ENCODE results near the gene STAT5B.
"Not testable (repeated sequence)": the region's sequence is repeated elsewhere in the genome, so short reads cannot be mapped to it uniquely, and the experiment has no call there.

STAT5B gene

DNA sequence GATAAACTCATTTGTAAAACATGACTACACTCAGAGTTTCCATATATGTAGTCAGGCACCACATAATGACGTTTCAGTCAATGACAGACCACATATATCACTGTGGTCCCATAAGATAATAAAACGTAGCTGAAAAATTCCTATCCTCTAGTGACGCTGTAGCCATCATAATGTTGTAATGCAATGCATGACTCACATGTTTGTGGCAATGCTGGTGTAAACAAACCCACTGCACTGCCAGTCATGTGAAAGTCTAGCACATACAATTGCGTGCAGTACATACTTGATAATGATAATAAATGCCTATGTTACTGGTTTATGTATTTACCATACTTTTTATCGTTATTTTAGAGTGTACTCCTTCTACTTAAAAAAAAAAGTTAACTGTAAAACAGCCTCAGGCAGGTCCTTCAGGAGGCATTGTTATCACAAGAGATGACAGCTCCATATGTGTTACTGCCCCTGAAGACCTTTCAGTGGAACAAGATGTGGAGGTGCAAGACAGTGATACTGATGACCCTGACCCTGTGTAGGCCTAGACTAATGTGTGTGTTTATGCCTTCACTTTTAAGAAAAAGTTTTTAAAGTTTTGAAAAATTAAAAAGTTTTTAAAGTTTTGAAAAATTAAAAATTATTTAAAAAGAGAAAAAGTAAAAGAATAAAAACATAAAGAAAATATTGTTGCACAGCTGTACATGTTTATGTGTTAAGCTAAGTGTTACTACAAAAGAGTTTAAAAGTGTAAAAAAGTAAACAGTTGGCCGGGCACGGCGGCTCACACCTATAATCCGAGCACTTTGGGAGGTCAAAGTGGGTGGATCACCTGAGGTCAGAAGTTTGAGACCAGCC lies 9.0 kb downstream of the STAT5B start:
- DNase-seq (ENCODE audit: low spot score): peak; percentile 53

DNA sequence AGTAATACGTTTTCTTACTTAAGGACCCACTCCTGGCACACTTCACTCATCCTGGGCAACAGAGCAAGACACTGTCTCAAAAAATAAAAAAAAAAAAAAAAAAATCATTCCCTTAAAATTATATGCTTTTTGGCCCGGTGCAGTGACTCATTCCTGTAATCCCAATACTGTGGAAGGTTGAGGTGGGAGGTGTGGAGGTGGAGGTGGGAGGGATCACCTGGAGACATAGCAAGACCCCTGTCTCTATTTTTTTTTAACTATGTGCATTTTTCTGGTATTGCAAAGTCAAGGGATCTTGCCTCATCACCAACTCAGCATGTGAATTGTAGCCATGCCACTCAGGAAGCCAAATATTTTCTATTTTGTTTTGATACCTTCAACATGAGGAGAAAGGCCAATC lies 9.7 kb downstream of the STAT5B start:
- DNase-seq (ENCODE audit: low spot score): no peak

GRCh38 chr17:42264366-42264765 lies 11.8 kb downstream of the STAT5B start:
- DNase-seq (ENCODE audit: low spot score): not testable (repeated sequence)

GRCh38 chr17:42260318-42260717 lies 15.9 kb downstream of the STAT5B start:
- DNase-seq (ENCODE audit: low spot score): no peak

- DNase-seq (ENCODE audit: low spot score): no peak
These were observed 20.7 kb downstream of the STAT5B start for GRCh38 chr17:42255445-42255844.

- DNase-seq (ENCODE audit: low spot score): no peak
These were observed 22.6 kb downstream of the STAT5B start for GRCh38 chr17:42253578-42253977.

DNA sequence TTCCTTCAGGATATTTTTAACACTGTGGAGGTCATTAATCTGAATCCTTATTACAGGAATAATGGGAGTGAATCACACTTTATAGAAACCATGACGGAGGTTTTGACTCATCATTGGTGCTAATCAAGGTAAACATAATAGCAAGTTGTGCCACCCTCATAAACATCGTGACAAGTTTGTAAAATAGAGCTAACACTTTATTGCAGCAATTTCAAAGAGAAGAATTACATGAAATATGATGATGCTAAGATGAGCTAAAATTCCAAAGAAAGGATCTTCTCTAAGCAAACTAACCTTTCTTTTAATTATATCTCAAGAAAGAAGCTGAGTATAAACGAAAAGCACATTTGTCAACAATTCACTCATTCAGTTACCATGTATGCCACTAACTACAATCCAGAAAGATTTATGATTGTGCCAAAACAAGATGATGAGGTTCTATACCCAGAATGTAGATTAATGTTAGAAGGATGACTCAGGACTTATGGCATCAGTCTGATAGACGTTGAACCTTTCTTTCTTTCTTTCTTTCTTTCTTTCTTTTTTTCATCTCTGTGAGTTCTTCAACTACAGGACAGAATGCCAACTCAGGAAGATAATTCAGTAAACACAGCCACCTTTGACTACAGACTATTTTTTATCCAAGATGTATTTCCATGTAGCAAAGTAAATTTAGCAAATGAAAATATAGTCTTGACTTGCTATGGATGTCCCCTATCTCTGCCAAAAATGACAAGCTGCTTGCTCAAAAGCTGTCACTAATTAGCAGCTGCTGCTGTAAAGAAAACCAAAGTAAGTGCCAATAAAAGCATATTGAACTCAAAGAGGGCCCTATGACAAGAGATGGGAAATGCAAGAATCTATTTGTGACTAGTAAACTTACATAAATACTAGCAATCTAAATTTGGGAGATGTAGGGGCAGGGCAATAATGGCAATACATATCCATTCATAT lies 23.3 kb downstream of the STAT5B start:
- no peak for DNase-seq (ENCODE audit: low spot score)

GRCh38 chr17:42251115-42251514 lies 25.1 kb downstream of the STAT5B start:
- DNase-seq (ENCODE audit: low spot score): no peak

GRCh38 chr17:42249681-42250446 lies 26.3 kb downstream of the STAT5B start:
- no peak for DNase-seq (ENCODE audit: low spot score)

GRCh38 chr17:42248351-42249179 lies 27.6 kb downstream of the STAT5B start:
- DNase-seq (ENCODE audit: low spot score): peak; percentile 79

GRCh38 chr17:42247734-42248133 lies 28.5 kb downstream of the STAT5B start:
- DNase-seq (ENCODE audit: low spot score): no peak

- no peak for DNase-seq (ENCODE audit: low spot score)
These were observed 29.7 kb downstream of the STAT5B start for GRCh38 chr17:42246515-42246914.

DNA sequence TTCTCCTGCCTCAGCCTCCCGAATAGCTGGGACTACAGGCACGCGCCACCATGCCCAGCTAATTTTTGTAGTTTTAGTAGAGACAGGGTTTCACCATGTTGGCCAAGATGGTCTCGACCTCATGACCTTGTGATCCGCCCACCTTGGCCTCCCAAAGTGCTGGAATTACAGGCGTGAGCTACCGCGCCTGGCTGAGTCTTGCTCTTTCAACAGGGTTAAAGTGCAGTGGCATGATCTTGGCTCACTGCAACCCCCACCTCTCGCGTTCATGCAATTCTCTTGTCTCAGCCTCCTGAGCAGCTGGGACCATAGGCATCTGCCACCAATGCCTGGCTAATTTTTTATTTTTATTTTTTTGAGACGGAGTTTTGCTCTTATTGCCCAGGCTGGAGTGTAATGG lies 31.0 kb downstream of the STAT5B start:
- not testable (repeated sequence) for DNase-seq (ENCODE audit: low spot score)

GRCh38 chr17:42244116-42244515 lies 32.1 kb downstream of the STAT5B start:
- DNase-seq (ENCODE audit: low spot score): not testable (repeated sequence)

DNA sequence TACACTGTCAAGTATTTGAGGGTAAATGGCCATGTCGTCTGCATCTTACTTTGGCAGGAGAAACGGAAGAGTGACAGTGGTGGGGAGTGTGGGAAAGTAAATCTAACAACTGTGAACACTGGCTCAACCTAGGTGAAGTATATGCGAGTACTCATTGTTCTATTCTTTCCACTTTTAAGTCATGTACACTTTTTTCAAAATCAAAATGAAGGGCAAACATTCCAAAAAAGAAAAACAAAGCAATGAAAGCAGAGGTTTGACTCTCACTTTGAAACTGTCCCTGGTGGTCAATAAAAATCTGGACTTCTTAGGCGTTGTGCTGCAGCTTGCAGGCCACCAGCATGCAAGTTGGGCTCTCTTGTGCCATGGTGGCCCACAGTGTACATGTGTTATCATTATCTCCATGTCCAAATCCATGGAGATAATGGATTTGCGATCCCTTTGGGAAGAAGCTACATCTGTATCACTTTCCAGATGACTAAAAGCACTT lies 32.7 kb downstream of the STAT5B start:
- no peak for DNase-seq (ENCODE audit: low spot score)

DNA sequence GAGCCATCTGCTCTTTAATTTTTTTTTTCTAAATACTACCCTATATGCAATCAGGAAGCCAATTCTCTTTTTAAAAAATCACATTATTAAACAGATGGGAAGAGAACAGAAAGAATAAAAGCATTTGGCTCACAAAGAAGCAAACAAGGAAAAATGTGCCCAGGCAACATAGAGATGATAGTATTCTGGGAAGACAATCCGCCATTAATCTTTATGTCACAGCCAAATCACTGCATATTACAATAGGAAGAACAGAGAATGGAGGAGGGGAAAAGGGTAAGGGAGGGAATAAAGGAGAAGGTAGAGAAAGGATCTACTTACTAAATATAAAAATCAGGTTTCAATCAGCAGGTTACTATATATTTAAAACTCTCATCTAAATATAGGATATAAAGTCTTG lies 34.3 kb downstream of the STAT5B start:
- no peak for DNase-seq (ENCODE audit: low spot score)

GRCh38 chr17:42240863-42241262 lies 35.3 kb downstream of the STAT5B start:
- not testable (repeated sequence) for DNase-seq (ENCODE audit: low spot score)

- no peak for DNase-seq (ENCODE audit: low spot score)
These were observed 36.0 kb downstream of the STAT5B start for GRCh38 chr17:42240201-42240600.

DNA sequence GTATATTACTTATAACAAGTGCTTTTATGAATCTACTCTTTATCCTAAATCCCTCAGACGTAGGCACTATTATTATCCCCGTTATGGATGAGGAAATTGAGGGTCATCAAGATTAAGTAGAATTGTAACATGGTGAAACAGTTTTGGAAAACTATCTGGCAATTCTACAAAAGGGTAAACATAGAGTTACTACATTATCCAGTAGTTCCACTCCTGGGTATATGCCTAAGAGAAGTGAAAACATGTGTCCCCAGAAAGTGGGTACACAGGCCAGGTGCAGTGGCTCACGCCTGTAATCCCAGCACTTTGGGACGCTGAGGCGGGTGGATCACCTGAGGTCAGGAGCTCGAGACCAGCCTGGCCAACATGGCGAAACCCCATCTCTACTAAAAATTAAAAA lies 36.6 kb downstream of the STAT5B start:
- DNase-seq (ENCODE audit: low spot score): not testable (repeated sequence)

GRCh38 chr17:42236760-42237159 lies 39.4 kb downstream of the STAT5B start:
- DNase-seq (ENCODE audit: low spot score): no peak

DNA sequence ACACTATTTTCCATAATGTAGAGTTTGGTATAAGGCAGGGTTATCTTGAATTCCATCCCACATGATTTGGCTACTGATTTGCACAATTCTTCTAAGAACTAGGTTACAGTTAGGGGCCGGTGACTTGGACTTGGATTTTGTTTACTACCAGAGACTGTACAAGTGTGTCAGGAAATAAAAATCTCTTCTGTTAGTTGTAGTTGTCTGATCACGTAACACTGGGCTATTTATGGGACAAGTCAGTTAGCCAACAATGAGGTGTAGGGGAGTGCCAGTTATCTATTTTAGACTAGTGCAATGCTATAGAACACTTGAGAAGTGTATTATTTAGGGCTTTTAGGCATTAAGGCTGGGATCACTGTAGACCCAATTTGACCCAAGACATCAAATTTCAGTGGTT lies 42.2 kb downstream of the STAT5B start:
- DNase-seq (ENCODE audit: low spot score): no peak
